SIG-M5 (cell line): ENCODE data around the gene ZBTB45.
A peak's percentile ranks its signal among the peaks of the same experiment; 100 is the strongest.

Experiments used
- DNase-seq: peaks from one replicate; lab custom pipeline; 2025; lab: John Stamatoyannopoulos, UW

ZBTB45 gene

GRCh38 chr19:58538257-58539168 lies 18.9 kb upstream of the ZBTB45 start:
- DNase-seq: no peak

GRCh38 chr19:58536852-58537798 lies 17.5 kb upstream of the ZBTB45 start:
- no peak for DNase-seq

GRCh38 chr19:58535857-58536256 lies 16.2 kb upstream of the ZBTB45 start:
- no peak for DNase-seq

DNA sequence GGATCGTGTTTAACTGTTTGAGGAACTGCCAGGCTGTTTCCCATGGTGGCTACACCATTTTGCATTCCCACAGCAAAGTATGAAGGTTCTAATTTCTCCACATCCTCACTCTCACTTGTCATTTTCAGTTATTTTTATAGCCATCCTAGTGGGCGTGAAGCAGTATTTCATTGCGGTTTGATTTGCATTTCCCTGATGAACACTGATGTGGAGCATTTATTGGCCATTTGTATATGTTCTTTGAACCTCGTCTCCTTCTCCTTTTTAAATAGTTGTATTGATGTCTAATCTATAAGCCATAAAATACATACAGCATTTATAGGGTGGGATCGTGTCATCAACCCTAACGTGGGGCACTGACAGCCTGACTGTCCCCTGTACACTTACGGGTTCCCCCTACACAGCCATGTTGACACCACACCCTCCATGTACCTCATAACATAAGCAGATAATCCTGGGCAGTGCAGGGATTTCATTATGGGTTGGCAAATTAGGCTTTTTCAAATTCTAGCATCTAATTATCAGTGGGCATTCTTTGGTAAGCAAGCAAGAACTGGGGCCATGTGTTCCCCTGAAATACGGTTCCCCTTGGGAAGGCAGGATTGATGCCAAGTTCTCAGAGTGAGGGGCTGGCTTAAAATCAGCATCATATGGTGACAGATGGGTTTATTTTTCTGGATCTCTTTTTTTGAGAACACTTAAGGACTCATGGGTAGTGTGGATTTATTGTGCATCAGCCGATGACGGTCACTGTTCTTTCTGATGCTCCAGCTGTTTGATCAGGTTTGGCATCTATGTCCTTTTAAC lies 11.6 kb upstream of the ZBTB45 start:
- no peak for DNase-seq

GRCh38 chr19:58529405-58529804 lies 9.8 kb upstream of the ZBTB45 start:
- no peak for DNase-seq

GRCh38 chr19:58522709-58523108 lies 3.1 kb upstream of the ZBTB45 start:
- no peak for DNase-seq

- no peak for DNase-seq
Observed at GRCh38 chr19:58521651-58522050, 2.0 kb upstream of the ZBTB45 start.

- no peak for DNase-seq
Observed at GRCh38 chr19:58520257-58520599, 618 bp upstream of the ZBTB45 start.

DNA sequence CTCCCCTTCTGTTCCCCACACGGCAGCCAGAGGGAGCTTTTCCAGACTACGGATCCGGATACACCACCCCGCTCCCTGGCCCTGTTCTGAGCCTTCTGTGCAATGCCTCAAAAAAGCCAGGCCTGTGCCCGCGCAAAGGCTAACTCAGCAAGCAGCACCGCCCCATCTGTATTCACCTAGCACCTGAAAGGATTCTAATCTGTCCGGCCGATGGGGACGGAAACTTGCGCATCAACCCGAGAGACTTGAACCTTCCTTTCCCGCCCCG lies 589 bp downstream of the ZBTB45 start:
- DNase-seq: no peak

- DNase-seq: no peak
Observed at GRCh38 chr19:58518256-58519086, 1.1 kb downstream of the ZBTB45 start.

DNA sequence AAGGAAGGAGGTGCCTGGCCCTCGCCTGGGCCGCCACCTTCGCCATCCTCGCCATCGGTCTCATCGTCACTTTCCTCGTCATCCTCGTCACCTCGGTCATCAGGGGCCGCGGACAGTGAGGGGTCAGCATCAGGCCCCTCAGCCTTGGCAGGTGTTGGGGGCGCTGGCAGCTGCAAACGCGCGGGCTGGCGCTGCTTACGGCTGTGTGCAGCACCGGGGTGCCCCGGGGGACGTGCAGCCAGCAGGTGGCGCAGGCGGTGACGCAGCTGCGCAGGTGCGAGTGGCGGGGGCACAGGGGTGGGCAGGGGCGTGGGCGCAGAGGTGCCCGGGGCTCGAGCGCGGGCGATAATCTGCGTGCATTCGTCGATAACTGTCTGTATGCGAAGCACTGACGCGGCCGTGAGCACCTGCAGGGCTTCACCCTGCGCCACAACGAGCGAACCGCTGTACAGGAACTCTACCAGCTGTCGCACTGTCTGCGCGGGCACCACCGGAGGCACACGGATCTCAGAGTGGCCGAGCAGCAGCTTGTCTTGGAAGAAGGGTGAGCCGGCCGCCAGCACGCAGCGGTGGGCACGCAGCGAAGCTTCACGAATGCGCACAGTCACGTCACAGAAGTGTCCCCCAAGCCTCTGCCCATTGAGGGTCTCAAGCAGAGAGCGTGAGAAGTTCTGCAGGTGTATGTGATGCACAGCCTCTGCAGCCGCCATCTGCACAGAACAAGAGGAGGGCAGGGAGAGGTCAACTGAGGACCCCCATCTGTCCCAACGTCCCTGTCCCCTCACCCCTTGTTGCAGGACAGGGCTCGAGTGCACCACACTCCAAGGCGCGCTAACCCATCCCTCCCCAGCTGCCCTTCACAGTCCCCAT lies 2.4 kb downstream of the ZBTB45 start:
- no peak for DNase-seq

- DNase-seq: no peak
Observed at GRCh38 chr19:58516246-58516836, 3.3 kb downstream of the ZBTB45 start.

GRCh38 chr19:58515259-58515658 lies 4.4 kb downstream of the ZBTB45 start:
- no peak for DNase-seq

GRCh38 chr19:58514564-58515022 lies 5.0 kb downstream of the ZBTB45 start:
- no peak for DNase-seq

- DNase-seq: peak; percentile 32
Observed at GRCh38 chr19:58513694-58514563, 5.7 kb downstream of the ZBTB45 start.

GRCh38 chr19:58513213-58513693 lies 6.4 kb downstream of the ZBTB45 start:
- DNase-seq: no peak

DNA sequence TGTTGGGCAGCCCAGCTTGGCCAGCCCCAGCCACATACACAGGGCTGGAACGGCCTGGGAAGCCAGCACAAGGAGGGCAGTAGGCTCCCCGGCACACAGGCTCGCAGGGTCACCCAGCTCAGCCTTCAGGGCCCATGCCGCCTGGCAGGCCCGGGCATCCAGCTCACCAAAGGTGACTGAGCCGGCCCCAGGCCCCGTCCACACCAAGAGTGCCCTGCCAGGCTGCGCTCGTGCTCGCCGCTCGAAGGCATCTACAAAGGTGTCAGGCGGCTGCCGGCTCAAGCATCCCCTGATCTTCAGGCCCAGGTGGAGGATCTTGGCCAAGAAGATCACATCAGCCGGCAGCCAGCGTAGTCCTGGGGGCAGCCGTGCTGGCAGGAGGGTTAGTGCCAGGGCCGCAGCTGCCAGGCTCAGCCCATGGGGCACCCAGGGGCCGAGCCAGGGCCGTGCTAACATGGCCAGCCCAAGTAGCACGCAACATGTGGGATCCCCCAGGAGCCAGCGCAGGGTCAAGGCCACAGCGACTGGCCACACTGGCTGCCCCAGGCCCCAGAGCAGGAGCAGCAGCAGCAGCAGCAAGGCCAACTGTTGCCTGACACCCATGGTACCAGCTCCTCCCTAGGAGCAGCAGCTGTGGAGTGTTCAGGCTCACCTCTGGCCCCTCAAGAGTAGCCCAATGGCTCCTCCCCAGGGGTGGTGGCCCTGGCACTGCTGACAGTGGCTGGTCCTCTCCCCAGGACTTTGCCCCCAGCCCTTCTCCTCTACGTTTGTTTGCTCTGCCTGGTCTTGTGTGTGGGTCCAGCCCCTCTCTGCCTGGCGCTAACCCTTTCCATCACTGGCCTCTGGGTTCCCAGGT lies 8.0 kb downstream of the ZBTB45 start, which contains the start of gene SLC27A5:
TSS of gene SLC27A5 (minus strand) at position 640 of the 856 bp plus-strand sequence. CDS start at position 603, 37 bp downstream.
- no peak for DNase-seq
